GM12872 (cell line): ENCODE data around the gene AFM.

Source experiments
- CTCF ChIP-seq: IDR thresholded peaks from 3 replicates; pipeline ENCODE4 v1.5.1; 2011; ENCODE audit warnings: low read depth, mild to moderate bottlenecking, low read length, moderate library complexity; ENCODE audit not compliant: insufficient read depth

The AFM gene

GRCh38 chr4:73436674-73437557 is 44.6 kb upstream of the AFM start:
- TF ChIP-seq CTCF: no peak

DNA sequence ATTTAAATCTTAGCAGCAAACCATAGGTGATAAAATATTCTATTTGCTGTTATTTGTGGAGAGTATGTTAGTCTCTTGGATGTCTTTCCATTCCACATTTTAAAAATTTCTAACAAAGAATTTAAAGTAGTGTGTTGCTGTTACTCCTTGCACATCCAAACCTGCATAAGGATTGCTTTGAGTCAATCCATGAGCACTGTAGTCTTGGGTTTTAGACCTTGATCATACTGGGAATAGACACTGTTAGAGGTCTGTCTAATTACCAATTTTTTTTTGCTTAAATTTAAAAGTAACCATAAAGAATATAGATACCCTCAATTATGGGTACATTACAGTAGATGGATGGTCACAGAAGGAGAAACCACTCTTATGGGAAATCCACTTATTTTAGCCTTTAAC is 44.0 kb upstream of the AFM start:
- TF ChIP-seq CTCF: no peak

DNA sequence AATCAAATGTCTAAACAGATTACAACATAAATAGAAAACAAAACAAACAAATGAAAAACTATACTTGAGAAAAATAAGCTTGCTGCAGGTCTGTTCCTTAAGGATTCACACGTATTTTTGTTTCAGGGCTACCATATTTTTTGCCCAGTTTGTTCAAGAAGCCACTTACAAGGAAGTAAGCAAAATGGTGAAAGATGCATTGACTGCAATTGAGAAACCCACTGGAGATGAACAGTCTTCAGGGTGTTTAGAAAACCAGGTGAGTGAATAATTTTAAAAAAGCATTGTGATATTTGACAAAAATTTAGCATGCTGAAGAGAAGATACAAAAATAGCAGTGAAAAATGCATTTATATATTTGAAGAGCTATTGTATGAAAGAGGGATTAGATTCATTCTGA is 43.5 kb upstream of the AFM start:
- no peak for TF ChIP-seq CTCF

DNA sequence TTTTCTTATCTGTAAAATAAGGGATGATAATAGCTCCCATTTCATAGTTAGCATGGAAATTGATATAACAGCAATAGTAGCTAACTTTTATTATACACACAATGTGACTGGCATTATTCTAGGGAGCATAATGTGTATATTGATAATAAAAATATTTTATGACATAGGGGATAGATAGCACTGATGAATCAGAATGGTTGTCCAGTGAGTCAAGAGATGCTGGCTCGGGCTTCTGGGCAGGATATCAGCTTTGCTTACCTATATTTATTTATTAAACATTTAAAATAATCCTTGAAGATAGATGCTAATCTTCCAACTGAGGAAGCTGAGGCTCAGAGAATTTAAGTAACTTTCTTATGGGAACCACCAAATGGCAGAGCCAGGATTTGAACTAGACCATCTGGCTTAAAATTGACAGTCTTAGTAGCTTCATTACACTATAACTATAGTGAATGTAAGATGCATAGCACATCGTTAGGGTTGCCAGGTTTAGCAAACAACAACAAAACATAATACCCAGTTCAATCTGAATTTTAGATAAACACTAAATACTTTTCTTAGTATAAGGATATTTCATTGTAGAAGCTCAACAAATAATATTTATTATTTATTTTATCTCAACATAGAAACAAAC is 42.8 kb upstream of the AFM start:
- TF ChIP-seq CTCF: no peak

- no peak for TF ChIP-seq CTCF
Measured at GRCh38 chr4:73439445-73439844, 42.1 kb upstream of the AFM start.

GRCh38 chr4:73439991-73440390 is 41.6 kb upstream of the AFM start:
- TF ChIP-seq CTCF: no peak

DNA sequence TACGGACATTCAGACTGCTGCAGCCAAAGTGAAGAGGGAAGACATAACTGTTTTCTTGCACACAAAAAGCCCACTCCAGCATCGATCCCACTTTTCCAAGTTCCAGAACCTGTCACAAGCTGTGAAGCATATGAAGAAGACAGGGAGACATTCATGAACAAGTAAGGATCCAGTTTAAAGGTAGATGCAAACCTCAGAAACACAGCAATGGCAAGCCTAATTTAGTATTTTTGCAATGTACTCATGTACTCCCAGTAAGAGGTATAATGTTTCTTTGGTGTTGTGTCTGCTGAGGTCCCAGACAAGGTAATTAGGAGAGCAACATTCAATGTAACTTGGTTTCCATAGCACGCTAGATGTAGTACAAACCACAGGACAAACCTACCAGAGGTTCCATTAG is 40.9 kb upstream of the AFM start:
- TF ChIP-seq CTCF: no peak
